Diencephalon (tissue), 1 donor: ENCODE data around the gene SCNM1. TPM values are rescaled to one million over a fixed set of nuclear protein-coding genes. Genes with fewer than 3 reads are reported as not detected.

Experiments used
- total RNA-seq: library from RNA; depleted of rRNA; stranded (reverse); fragments of >200 nt; gene quantifications from one replicate; pipeline ENCODE4 v1.2.3, GENCODE V29; 2014

SCNM1 gene
- total RNA-seq: 27.9 TPM

DNA sequence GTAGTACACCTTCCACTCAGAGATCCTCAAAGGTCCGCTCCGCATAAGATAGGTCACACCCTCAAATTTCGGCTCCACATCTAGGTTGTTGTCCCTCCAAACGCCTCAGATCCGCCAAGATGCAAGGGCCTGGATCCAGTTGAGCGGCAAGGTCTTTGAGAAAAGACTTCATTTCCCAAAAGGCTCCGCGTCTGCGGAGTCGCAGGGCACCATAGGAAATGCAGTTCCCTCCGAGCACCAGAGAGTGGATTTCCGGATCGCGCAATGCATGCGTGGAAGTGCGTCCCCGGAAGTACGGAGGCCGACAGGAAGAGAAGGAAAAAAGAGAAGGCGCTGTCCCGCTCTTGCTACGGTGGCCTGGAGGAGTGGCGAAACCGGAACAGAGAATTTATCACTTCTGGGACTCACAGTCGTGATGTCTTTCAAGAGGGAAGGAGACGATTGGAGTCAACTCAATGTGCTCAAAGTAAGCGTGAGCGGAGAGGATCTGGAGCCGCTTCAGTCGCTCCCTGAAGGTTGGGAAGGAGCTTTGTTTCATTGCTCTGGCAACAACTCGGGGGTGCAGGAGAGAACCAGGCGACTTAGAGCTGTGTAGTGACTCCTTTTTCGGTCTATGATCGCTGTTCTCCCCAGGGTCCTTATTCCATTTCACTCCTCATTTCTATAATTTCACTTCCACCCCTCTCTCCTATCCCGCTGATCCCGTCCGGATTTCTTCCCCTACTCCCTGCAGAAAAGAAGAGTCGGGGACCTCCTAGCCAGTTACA lies at the start of gene SCNM1, which contains the start of gene LYSMD1:
SCNM1 (plus strand) TSS at position 407 of the 767 bp plus-strand sequence; CDS start at position 416, 9 bp downstream.
LYSMD1 (minus strand) TSS at position 165 of the 767 bp plus-strand sequence. CDS start 644 bp downstream, outside the sequence.

DNA sequence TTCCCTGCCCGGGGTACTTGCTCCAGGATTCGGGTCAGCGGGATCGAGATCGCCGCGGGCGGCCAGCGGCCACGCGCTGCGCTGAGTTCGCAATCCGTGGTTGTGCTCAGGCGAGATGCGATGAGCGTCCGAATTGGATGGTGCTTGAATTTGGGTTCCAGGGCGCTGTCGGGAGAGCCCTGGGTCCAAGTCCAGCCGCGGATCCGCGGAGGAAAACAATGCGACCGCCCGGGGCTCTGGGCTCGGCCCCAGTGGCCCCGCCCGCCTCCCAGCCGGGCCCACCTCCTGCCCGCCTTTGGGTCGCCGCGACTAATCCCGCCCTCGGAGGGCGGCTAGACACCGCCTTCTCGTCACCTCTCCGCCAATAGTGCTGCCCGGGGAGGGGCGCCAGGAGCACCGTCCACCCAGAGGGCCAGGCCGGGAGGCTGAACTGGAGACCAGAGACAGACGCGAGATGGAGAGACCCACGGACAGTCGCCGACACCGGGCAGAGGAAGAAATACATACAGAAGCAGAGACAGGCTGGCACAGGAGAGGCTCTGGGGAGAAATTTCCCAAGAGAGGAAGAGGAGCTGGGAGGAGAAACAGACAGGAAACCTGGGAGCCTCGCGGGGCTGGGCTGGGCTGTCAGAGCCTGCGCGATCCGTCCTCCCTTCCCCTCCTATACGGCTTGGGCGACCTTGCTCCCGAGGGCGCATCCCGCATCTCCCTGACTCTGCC lies 19.4 kb upstream of the SCNM1 start, which contains the start of gene SEMA6C:
SEMA6C (minus strand) TSS at position 220 of the 720 bp plus-strand sequence. CDS start 4,010 bp downstream, outside the sequence.

DNA sequence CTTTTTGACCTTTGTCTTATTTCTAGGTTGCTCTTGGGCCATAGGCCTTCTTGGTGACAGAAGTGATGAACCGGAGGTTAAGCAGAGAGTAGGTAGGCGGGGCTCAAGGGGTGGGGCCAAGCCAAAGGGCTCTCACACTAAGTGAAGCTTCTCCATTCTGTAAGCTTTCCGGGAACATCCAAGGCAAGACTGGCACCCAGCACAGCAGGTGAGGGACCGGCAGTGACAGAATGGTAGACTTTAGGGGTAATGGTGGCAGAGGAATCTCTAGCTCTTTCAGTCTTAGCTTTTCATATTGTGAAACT lies 9.5 kb upstream of the SCNM1 start, which contains the start of gene TNFAIP8L2:
TNFAIP8L2 (plus strand) TSS at position 135 of the 305 bp plus-strand sequence. CDS start 2,049 bp downstream, outside the sequence.

GRCh38 chr1:151175863-151176262 lies 9.9 kb downstream of the SCNM1 start, which contains the start of gene TMOD4:
TMOD4 (minus strand) TSS chr1:151175981; CDS start chr1:151174875, 1,106 bp downstream.

DNA sequence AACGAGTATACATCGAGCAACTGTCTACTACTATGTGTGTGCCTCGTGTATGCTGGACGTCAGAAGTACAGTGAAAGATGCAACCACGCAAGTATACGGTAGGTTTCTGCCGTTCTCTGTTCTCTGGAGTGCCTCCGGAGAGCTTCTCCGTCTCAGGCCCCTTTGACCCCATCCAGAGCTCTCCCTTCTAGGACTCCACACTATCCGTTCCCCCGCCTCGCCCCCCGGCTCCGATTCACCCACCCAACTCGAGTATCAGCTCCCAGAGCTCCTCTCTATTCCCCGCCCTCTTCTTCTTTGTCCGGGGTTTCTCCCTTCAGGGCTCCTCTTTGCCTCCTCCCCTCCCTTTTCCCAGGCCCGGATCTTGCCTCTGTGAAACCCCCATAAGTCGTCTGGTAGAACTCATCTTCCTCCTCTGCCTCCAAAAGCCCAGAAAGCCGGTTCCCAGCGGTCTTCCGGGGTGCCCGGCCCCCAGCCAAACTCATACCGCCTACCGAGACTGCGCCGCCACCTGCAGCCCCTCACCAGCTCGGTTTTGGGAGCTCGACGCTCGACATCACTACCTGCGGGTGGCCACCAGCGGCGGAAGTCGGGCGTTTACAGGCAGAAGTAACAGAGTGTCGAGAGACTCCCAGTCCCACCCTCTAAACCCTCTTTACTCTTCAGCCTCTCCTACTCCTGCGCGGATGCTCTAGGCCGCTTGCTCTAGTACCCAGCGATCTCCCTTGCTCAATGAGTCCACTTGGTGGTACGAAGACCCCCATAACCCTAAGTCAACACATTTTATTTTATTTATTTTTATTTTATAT lies 23.9 kb downstream of the SCNM1 start, which contains the start of gene VPS72:
VPS72 (minus strand) TSS at position 561 of the 809 bp plus-strand sequence; CDS start at position 485, 76 bp downstream.

DNA sequence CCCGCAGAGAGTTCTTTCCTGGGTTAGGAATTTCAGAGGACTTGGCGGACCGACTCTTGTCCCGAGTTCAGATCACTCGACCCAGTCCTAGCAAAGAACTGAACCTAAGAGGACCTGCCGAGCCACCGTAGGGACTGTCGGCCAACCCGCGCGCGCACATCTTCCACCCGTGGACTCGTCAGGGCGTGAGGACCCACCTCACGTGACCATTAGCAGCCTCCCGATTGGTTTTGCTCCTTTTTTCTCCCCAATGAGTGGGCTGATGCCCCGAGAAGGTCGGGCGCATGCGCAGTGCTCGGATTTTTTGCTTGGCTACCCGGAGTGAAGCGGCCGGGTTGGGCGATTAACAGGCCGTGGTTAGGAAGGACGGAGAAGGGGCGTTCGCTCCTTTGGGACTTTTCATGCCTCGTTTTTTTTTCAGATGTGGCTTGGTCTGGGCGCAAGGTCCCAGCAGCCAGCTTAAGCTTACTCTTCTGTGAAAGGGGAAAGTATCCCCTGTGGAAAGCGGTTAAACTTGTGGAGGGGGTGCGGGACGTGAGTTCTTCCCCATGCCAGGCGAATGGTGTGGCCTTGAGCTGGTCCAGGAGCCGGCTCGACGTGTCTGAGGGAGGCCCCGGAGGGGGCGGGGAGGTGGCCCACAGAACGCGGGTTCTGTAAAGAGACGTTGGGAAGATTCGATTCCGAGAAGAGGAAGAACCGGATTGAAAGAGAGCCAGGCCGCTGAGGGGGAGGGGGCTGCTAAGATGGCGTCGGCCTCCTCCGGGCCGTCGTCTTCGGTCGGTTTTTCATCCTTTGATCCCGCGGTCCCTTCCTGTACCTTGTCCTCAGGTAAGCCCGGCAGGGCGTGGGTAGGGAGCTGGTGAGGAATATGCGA lies 32.5 kb downstream of the SCNM1 start, which contains the start of gene PIP5K1A:
PIP5K1A (plus strand) TSS at position 299 of the 874 bp plus-strand sequence; CDS start at position 744, 445 bp downstream.

Other genes starting within 250 kb of the SCNM1 start
- 51.0 TPM for gene SETDB1, start 239.8 kb upstream of the SCNM1 start, total RNA-seq
- 56.1 TPM for gene CERS2, start 191.3 kb upstream of the SCNM1 start, total RNA-seq
- gene ANXA9, start 183.9 kb upstream of the SCNM1 start, total RNA-seq: not detected
- gene MINDY1, start 159.2 kb upstream of the SCNM1 start, total RNA-seq: 18.2 TPM
- gene PRUNE1, start 157.7 kb upstream of the SCNM1 start, total RNA-seq: 25.8 TPM
- 0.23 TPM for gene BNIPL, start 129.6 kb upstream of the SCNM1 start, total RNA-seq
- 3.0 TPM for gene C1orf56, start 118.4 kb upstream of the SCNM1 start, total RNA-seq
- 36.4 TPM for gene CDC42SE1, start 106.5 kb upstream of the SCNM1 start, total RNA-seq
- 86.0 TPM for gene MLLT11, start 105.7 kb upstream of the SCNM1 start, total RNA-seq
- gene GABPB2, start 95.4 kb upstream of the SCNM1 start, total RNA-seq: 12.9 TPM
- 18.9 TPM for gene SEMA6C, start 19.5 kb upstream of the SCNM1 start, total RNA-seq
- gene TNFAIP8L2, start 9.5 kb upstream of the SCNM1 start, total RNA-seq: 2.3 TPM
- 18.5 TPM for gene LYSMD1, start 242 bp upstream of the SCNM1 start, total RNA-seq
- gene TMOD4, start 9.8 kb downstream of the SCNM1 start, total RNA-seq: not detected
- gene VPS72, start 24.1 kb downstream of the SCNM1 start, total RNA-seq: 68.5 TPM
- gene PIP5K1A, start 32.4 kb downstream of the SCNM1 start, total RNA-seq: 58.6 TPM
- 113 TPM for gene PSMD4, start 88.6 kb downstream of the SCNM1 start, total RNA-seq
- 9.7 TPM for gene ZNF687, start 116.2 kb downstream of the SCNM1 start, total RNA-seq
- gene PI4KB, start 161.3 kb downstream of the SCNM1 start, total RNA-seq: 35.3 TPM
- gene RFX5, start 181.1 kb downstream of the SCNM1 start, total RNA-seq: 32.8 TPM
- gene SELENBP1, start 206.6 kb downstream of the SCNM1 start, total RNA-seq: 12.7 TPM
- 312 TPM for gene PSMB4, start 233.4 kb downstream of the SCNM1 start, total RNA-seq